ENCODE measurements around the gene BRD7. TPM values are rescaled to one million over a fixed set of nuclear protein-coding genes. Genes with fewer than 3 reads are reported as not detected.

BRD7 gene
- total and polyA plus RNA-seq, 2 of the 4 experiments (the other 2 are of a cell fraction), result 24.8 to 29.9 TPM

- 0 out of 2 replicates have a peak, but pooled peaks cover 4% of the 10 kb centered on the region for H4K20me1 ChIP-seq (ENCODE audit: insufficient read depth, low read length)
- H3K9ac ChIP-seq (ENCODE audit: low read depth, low read length), result no peak overlapping the region
- CTCF ChIA-PET, result no interaction called here
- no peak overlapping the region for H2BK15ac ChIP-seq (ENCODE audit: low read depth, low read length)
- H3K18ac ChIP-seq (ENCODE audit: low read depth, low read length), result no peak overlapping the region
- H3K27ac ChIP-seq (ENCODE audit: insufficient read depth, low read length), result no peak overlapping the region
- H2AK5ac ChIP-seq (ENCODE audit: low read depth, low read length), result no peak overlapping the region
- intact Hi-C loops (cut with micrococcal nuclease), result no loop called here
- no peak overlapping the region for H4K8ac ChIP-seq (ENCODE audit: low read depth in 2 of 2, low read length in 2 of 2)
- no peak for DNase-seq
- H3K4me2 ChIP-seq (ENCODE audit: low read depth, low read length), result no peak overlapping the region
- H3K14ac ChIP-seq (replicated peaks; ENCODE audit: low read depth, low read length), result no peak overlapping the region
- BruUV-seq (replicated peaks), result no TSS peak
- H3K9me1 ChIP-seq (ENCODE audit: insufficient read depth, low read length), result no peaks in the 10 kb centered on the region; the same call in 1 of the 2 replicates
- H3K4ac ChIP-seq (ENCODE audit: low read depth, low read length), result no peak overlapping the region
- POLR2A ChIA-PET (ENCODE audit: unreplicated experiment), result no interaction called here
- H4K91ac ChIP-seq (ENCODE audit: insufficient read depth, low read depth, low read length), result no peak overlapping the region
- no peaks in the 10 kb centered on the region; a peak in 1 of 4 replicates for H3K79me1 ChIP-seq (ENCODE audit: low read depth in 1 of 2, low read length in 2 of 2)
- H2BK120ac ChIP-seq (ENCODE audit: low read depth, low read length), result no peak overlapping the region
- H2BK20ac ChIP-seq (ENCODE audit: low read depth, low read length), result no peak overlapping the region
- no peaks in the 10 kb centered on the region for H3K27me3 ChIP-seq (ENCODE audit: control insufficient read depth, insufficient read depth, low read length)
- no peaks in the 10 kb centered on the region for H3K4me1 ChIP-seq (ENCODE audit: control insufficient read depth, insufficient read depth, low read length)
- peaks cover 47% of the 10 kb centered on the region for H3K36me3 ChIP-seq (ENCODE audit: control insufficient read depth, insufficient read depth, low read length)
- no peak overlapping the region for H4K5ac ChIP-seq (ENCODE audit: low read depth, low read length)
- no peak overlapping the region for H3K4me3 ChIP-seq (ENCODE audit: insufficient read depth, low read depth, low read length)
- no peak overlapping the region for H2BK5ac ChIP-seq (ENCODE audit: low read depth, low read length, poor library complexity, severe bottlenecking)
- H3K56ac ChIP-seq (ENCODE audit: extremely low read depth, insufficient read depth, low read length), result no peak overlapping the region
- no peaks in the 10 kb centered on the region for H3K9me3 ChIP-seq (ENCODE audit: control insufficient read depth, insufficient read depth, low read length)
- 95% methylated on average over 10 of the region's 15 CpGs; no CpG with 5 or more reads in 1 of the 2 experiments for WGBS, 2 experiments (ENCODE audit: extremely low coverage in 2 of 2, insufficient read length in 1 of 2)
- no peak overlapping the region for H3K23ac ChIP-seq (ENCODE audit: low read depth, low read length)
- no peak overlapping the region for H2AFZ ChIP-seq (replicated peaks; ENCODE audit: low read length, poor library complexity)
- no peak for ATAC-seq (ENCODE audit: low read depth)
- in situ Hi-C loops (cut with MboI; ENCODE audit: low sequenced_read_pairs), result no loop called here
- H2AK9ac ChIP-seq (replicated peaks; ENCODE audit: low read depth, low read length, poor library complexity), result no peak overlapping the region
- dilution Hi-C loops (cut with HindIII; ENCODE audit: low sequenced_read_pairs, unreplicated experiment), result no loop called here
- TF ChIP-seq MXI1 (IDR thresholded peaks at IDR 0.05; ENCODE audit: borderline replicate concordance, low read depth, low read length), result no peak
- no peak for TF ChIP-seq FOS (IDR thresholded peaks at IDR 0.05; ENCODE audit: low read depth, low read length)
- no peak for TF ChIP-seq SMC3 (IDR thresholded peaks at IDR 0.05; ENCODE audit: low read depth, low read length)
- TF ChIP-seq RAD21 (IDR thresholded peaks at IDR 0.05; ENCODE audit: low read length), result no peak
- TF ChIP-seq NFE2L2 (IDR thresholded peaks at IDR 0.05; ENCODE audit: low read depth, low read length), result no peak
- no peak for TF ChIP-seq CEBPB (IDR thresholded peaks at IDR 0.05; ENCODE audit: low read depth, low read length)
- TF ChIP-seq USF2 (IDR thresholded peaks at IDR 0.05; ENCODE audit: low read depth, low read length), result no peak
- no peak for TF ChIP-seq MAZ (IDR thresholded peaks at IDR 0.05; ENCODE audit: borderline replicate concordance, low read depth, low read length)
- TF ChIP-seq ELK1 (IDR thresholded peaks at IDR 0.05; ENCODE audit: borderline replicate concordance, low read depth, low read length), result no peak
These were observed 53.3 kb downstream of the BRD7 start for GRCh38 chr16:50315346-50315997.

Measured in IMR-90 (cell line).